ENCODE measurements around the gene KBTBD7. TPM values are rescaled to one million over a fixed set of nuclear protein-coding genes. Genes with fewer than 3 reads are reported as not detected.
"Not testable (repeated sequence)": the region's sequence is repeated elsewhere in the genome, so short reads cannot be mapped to it uniquely, and the experiment has no call there.

The KBTBD7 gene
- total and polyA plus RNA-seq, 11 donors = 2.2 to 9.1 (median 5.7) TPM

- Histone ChIP-seq H3K27me3 (no peaks in the 10 kb centered on the region), H3K27ac (no peak overlapping the region), H3K9me3 (peaks cover 0 to 23% (median 7%) of the 10 kb centered on the region in 12 donors), H3K4me1 (no peaks in the 10 kb centered on the region), H3K36me3 (no peaks in the 10 kb centered on the region), H3K4me3 (no peak overlapping the region)
- 80 to 87% (median 83%) methylated on average over 7 of the region's 7 CpGs for WGBS, 4 donors
- DNase-seq = no peak
- TF ChIP-seq POLR2A (IDR thresholded peaks at IDR 0.05) = no peak
- intact Hi-C loops (cut with DNase I) = no loop called here
- no peak for ATAC-seq
Measured at GRCh38 chr13:41178040-41178439, 16.3 kb downstream of the KBTBD7 start.

- no peak for DNase-seq
- 33 to 38% (median 34%) methylated on average over 2 of the region's 2 CpGs for WGBS, 4 donors
- TF ChIP-seq, protein P1, sequence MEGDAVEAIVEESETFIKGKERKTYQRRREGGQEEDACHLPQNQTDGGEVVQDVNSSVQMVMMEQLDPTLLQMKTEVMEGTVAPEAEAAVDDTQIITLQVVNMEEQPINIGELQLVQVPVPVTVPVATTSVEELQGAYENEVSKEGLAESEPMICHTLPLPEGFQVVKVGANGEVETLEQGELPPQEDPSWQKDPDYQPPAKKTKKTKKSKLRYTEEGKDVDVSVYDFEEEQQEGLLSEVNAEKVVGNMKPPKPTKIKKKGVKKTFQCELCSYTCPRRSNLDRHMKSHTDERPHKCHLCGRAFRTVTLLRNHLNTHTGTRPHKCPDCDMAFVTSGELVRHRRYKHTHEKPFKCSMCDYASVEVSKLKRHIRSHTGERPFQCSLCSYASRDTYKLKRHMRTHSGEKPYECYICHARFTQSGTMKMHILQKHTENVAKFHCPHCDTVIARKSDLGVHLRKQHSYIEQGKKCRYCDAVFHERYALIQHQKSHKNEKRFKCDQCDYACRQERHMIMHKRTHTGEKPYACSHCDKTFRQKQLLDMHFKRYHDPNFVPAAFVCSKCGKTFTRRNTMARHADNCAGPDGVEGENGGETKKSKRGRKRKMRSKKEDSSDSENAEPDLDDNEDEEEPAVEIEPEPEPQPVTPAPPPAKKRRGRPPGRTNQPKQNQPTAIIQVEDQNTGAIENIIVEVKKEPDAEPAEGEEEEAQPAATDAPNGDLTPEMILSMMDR (IDR thresholded peaks at IDR 0.05) = no peak
- TF ChIP-seq POLR2A (IDR thresholded peaks at IDR 0.05) = no peak
- H3K4me1 ChIP-seq = no peaks in the 10 kb centered on the region
- intact Hi-C loops (cut with DNase I) = no loop called here
- peaks cover 0 to 23% (median 7%) of the 10 kb centered on the region in 12 donors for H3K9me3 ChIP-seq
- H3K4me3 ChIP-seq = no peak overlapping the region
- no peaks in the 10 kb centered on the region for H3K36me3 ChIP-seq
- no peak overlapping the region for H3K27ac ChIP-seq
- no peak for ATAC-seq
- H3K27me3 ChIP-seq = no peaks in the 10 kb centered on the region
Measured at GRCh38 chr13:41177616-41178015, 16.8 kb downstream of the KBTBD7 start.

GRCh38 chr13:41175576-41175975 lies 18.8 kb downstream of the KBTBD7 start:
- H3K4me3 ChIP-seq; H3K27me3 ChIP-seq; DNase-seq; H3K27ac ChIP-seq; intact Hi-C loops (cut with DNase I); ATAC-seq; H3K36me3 ChIP-seq; H3K4me1 ChIP-seq: not testable (repeated sequence)
- 89 to 94% (median 91%) methylated on average over 8 of the region's 8 CpGs for WGBS, 4 donors
- peaks cover 0 to 23% (median 7%) of the 10 kb centered on the region in 12 donors for H3K9me3 ChIP-seq

GRCh38 chr13:41162151-41162550 lies 32.2 kb downstream of the KBTBD7 start:
- Histone ChIP-seq H3K36me3 (no peaks in the 10 kb centered on the region), H3K4me3 (no peak overlapping the region), H3K27ac (no peak overlapping the region), H3K9me3 (no peaks in the 10 kb centered on the region), H3K4me1 (no peaks in the 10 kb centered on the region), H3K27me3 (no peaks in the 10 kb centered on the region)
- DNase-seq (no peak), ATAC-seq (no peak)
- 90 to 95% (median 90%) methylated on average over 3 of the region's 3 CpGs for WGBS, 4 donors
- TF ChIP-seq, protein P1 (IDR thresholded peaks at IDR 0.05) = no peak
- no peak for TF ChIP-seq POLR2A (IDR thresholded peaks at IDR 0.05)
- intact Hi-C loops (cut with DNase I) = no loop called here

DNA sequence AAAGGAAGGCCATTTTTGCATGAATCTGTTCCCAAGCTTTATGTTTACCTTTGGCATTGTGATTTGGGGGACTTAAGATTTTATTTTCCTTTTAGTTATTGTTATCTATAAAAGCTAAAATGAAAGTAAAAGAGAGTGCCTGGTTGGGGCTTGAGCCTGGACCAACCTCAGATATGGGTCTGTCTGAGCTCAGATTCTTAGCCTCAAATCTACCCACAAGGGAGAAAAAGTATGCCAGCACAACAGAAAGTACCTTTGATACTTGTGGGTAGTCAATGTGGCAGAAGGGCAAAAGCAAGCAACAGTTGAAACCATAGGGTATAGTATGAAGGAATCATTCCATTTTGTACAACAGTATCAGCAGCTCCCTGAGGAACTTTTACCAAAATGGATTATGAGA lies 35.2 kb downstream of the KBTBD7 start:
- intact Hi-C loops (cut with DNase I) = no loop called here
- Histone ChIP-seq H3K27me3 (no peaks in the 10 kb centered on the region), H3K4me1 (no peaks in the 10 kb centered on the region), H3K4me3 (no peak overlapping the region), H3K27ac (no peak overlapping the region), H3K36me3 (no peaks in the 10 kb centered on the region), H3K9me3 (no peaks in the 10 kb centered on the region)
- TF ChIP-seq, protein P1 (IDR thresholded peaks at IDR 0.05) = no peak
- TF ChIP-seq POLR2A (IDR thresholded peaks at IDR 0.05) = no peak
- DNase-seq = no peak
- ATAC-seq = no peak

Data from heart left ventricle (tissue), 16 donors.